HG03575 (cell line): ENCODE results near the gene TAS2R7.

Source experiments
- ATAC-seq: cut with Tn5 transposase; IDR thresholded peaks from one replicate; pipeline ENCODE4 v1.9.1; 2021; ENCODE audit not compliant: unreplicated experiment, insufficient number of reproducible peaks, low FRiP score; ENCODE audit errors: extremely low read depth

TAS2R7 gene

DNA sequence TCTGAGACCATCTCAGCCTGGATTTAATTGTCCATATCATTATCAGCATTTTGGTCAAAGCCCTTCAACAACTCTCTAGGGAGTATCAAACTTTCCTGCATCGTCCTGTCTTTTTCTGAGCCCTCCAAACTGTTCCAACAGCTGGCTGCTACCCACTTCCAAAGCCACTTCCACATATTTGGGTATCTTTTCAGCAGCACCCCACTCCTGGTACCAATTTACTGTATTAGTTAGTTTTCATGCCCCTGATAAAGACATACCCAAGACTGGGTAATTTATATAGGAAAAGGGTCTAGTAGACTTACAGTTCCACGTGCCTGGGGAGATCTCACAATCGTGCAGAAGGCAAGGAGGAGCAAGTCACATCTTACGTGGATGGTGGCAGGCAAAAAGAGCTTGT lies 46.2 kb downstream of the TAS2R7 start:
- ATAC-seq: no peak

DNA sequence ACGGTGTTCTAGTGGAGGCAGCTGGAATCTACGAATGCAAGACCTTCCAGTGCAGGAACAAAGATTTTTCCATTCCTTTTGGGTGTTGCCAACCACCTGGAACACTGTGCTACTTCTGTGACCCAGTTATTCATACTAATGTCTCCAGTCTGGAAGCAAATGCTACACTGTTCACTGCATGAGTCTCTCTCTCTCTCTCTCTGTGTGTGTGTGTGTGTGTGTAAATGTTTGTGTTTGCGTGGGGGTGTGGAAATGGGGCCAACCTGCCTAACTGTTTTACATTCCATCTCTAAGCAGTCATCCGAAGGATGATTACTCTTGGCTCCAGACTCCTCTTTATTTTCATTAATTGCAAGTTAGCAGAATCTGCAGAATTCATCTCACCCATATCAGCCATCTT lies 49.4 kb downstream of the TAS2R7 start:
- ATAC-seq: no peak
